Common myeloid progenitor, CD34-positive (primary cell): ENCODE results near the gene DGKB.

Source experiments
- CTCF ChIA-PET: fragments of 350-600 bp; sonication (Branson Sonifier 250); formaldehyde crosslinking; loops from one replicate; lab custom pipeline; 2021; ENCODE audit warnings: antibody characterized with exemption; lab: Charles Lee
- POLR2A ChIA-PET: fragments of 350-600 bp; sonication (Branson Sonifier 250); formaldehyde crosslinking; loops from one replicate; lab custom pipeline; 2021; ENCODE audit warnings: antibody characterized with exemption; lab: Charles Lee
- DNase-seq, 3 donors: peaks; one replicate each; pipeline versions ENCODE4 v3.0.0 to v3.0.0-alpha.2; 2013
- H3K27ac ChIP-seq, 2 experiments: 1 replicate in 1 of 2; 2 replicates in 1 of 2; pipeline ENCODE4 v1.7.0; 2013; ENCODE audit warnings: inconsistent platforms in 2 of 2, low read length in 2 of 2, mild to moderate bottlenecking in 2 of 2, low read depth in 1 of 2, moderate library complexity in 1 of 2; ENCODE audit not compliant: severe bottlenecking in 2 of 2, insufficient read depth in 1 of 2, poor library complexity in 1 of 2
- H3K27me3 ChIP-seq, 5 experiments: replicated peaks in 2 of 5; 1 replicate in 3 of 5; 2 replicates in 2 of 5; pipeline versions ENCODE4 v1.6.1 to v1.7.0; 2013; ENCODE audit warnings: low read length in 4 of 5, mild to moderate bottlenecking in 2 of 5, moderate library complexity in 2 of 5, inconsistent platforms in 1 of 5; ENCODE audit not compliant: insufficient read depth in 5 of 5, control insufficient read depth in 4 of 5
- H3K36me3 ChIP-seq, 4 experiments: 1 replicate in 2 of 4; 2 replicates in 2 of 4; pipeline versions ENCODE4 v1.6.1 to v1.7.0; 2013; ENCODE audit warnings: low read length in 3 of 4, control low read depth in 1 of 4, mild to moderate bottlenecking in 1 of 4; ENCODE audit not compliant: control insufficient read depth in 4 of 4, insufficient read depth in 4 of 4
- H3K4me1 ChIP-seq, 4 experiments: 1 replicate in 3 of 4; 2 replicates in 1 of 4; pipeline versions ENCODE4 v1.6.1 to v1.7.1; 2013; ENCODE audit warnings: low read length in 3 of 4, mild to moderate bottlenecking in 3 of 4, control low read depth in 1 of 4, inconsistent platforms in 1 of 4, moderate library complexity in 1 of 4; ENCODE audit not compliant: control insufficient read depth in 4 of 4, insufficient read depth in 4 of 4; ENCODE audit errors: control extremely low read depth in 1 of 4
- H3K4me3 ChIP-seq, 7 experiments: 1 replicate in 4 of 7; 2 replicates in 3 of 7; pipeline versions ENCODE4 v1.5.1 to v1.7.0; 2013; ENCODE audit warnings: mild to moderate bottlenecking in 7 of 7, low read length in 6 of 7, moderate library complexity in 6 of 7, inconsistent platforms in 2 of 7, low read depth in 2 of 7, control low read depth in 1 of 7; ENCODE audit not compliant: insufficient read depth in 4 of 7, control insufficient read depth in 1 of 7; ENCODE audit errors: extremely low read depth in 1 of 7
- H3K9me3 ChIP-seq, 5 experiments: 1 replicate in 4 of 5; 2 replicates in 1 of 5; pipeline versions ENCODE4 v1.6.1 to v1.7.1; 2013; ENCODE audit warnings: low read length in 4 of 5, mild to moderate bottlenecking in 2 of 5, inconsistent platforms in 1 of 5, low read depth in 1 of 5, moderate library complexity in 1 of 5; ENCODE audit not compliant: control insufficient read depth in 4 of 5, insufficient read depth in 2 of 5; ENCODE audit errors: control extremely low read depth in 1 of 5
- WGBS: methylation state at CpG from one replicate; pipeline ENCODE4 v1.1.5; 2013; ENCODE audit not compliant: insufficient coverage; 5-methylcytosine and 5-hydroxymethylcytosine counted together

Gene DGKB

GRCh38 chr7:14407246-14408015 lies 495.1 kb downstream of the DGKB start:
- ChIA-PET POLR2A (no interaction called here), CTCF (no interaction called here)
- no peaks in the 10 kb centered on the region for H3K4me1 ChIP-seq
- H3K9me3 ChIP-seq = no peaks in the 10 kb centered on the region
- H3K27ac ChIP-seq = no peak overlapping the region
- no peaks in the 10 kb centered on the region for H3K27me3 ChIP-seq
- WGBS = 61% methylated on average over 3 of the region's 6 CpGs
- no peak for DNase-seq
- no peak overlapping the region for H3K4me3 ChIP-seq
- H3K36me3 ChIP-seq = no peaks in the 10 kb centered on the region

DNA sequence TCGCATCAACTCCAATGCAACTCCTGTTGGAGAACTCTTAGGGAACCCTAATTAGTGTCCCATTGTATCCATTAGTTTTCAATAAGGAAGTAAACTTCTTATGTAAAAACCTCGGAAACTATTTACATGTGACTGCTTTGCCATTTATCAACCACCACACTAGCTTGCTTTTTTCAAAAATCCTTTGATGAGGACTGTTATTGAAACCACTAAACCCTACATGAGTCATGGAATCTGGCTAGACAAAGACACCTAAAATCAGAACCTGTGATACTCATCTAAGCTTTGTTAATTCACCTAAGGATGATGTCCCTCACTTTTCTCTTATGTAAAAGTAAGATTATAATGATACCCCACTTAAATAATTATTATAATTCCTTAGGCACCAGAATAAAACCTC lies 499.0 kb downstream of the DGKB start:
- H3K27ac ChIP-seq = no peak overlapping the region
- H3K27me3 ChIP-seq = no peaks in the 10 kb centered on the region
- H3K4me3 ChIP-seq = no peak overlapping the region
- H3K4me1 ChIP-seq = no peaks in the 10 kb centered on the region
- POLR2A ChIA-PET = interaction anchor here (0.6 kb wide), 1 partner anchor 13 kb away, joined by 6 read pairs; no protein-coding TSS in a partner anchor
- no peak for DNase-seq
- WGBS = 100% methylated on average over 1 of the region's 2 CpGs
- no peaks in the 10 kb centered on the region for H3K9me3 ChIP-seq
- CTCF ChIA-PET = interaction anchor here (0.6 to 0.9 kb wide), 2 partner anchors 10 to 239 kb away, joined by 3 read pairs; no protein-coding TSS in a partner anchor
- no peaks in the 10 kb centered on the region for H3K36me3 ChIP-seq

DNA sequence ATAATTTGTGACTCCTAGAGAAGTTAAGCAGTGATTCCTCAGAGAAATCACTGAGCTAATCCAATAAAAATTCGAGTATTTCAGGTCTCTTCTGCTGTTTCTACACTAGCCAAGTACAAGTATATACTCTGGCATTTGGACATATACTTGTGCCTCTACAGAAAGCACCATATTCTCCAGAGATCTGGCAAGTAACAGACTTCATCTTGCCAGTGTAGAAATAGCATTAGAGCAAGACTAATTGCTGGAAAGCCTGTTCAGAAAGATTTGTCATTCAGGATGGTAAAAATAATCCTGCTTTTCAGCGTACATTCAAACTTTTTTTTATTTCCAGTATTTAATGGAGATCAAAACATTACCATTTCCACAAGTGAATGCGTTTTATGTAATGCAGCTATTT lies 502.3 kb downstream of the DGKB start:
- CTCF ChIA-PET = no interaction called here
- H3K9me3 ChIP-seq = no peaks in the 10 kb centered on the region
- no peak overlapping the region for H3K27ac ChIP-seq
- H3K4me3 ChIP-seq = no peak overlapping the region
- no peaks in the 10 kb centered on the region for H3K4me1 ChIP-seq
- 83% methylated on average over 1 of the region's 3 CpGs for WGBS
- DNase-seq = no peak
- no peaks in the 10 kb centered on the region for H3K36me3 ChIP-seq
- H3K27me3 ChIP-seq = no peaks in the 10 kb centered on the region
- POLR2A ChIA-PET = no interaction called here

DNA sequence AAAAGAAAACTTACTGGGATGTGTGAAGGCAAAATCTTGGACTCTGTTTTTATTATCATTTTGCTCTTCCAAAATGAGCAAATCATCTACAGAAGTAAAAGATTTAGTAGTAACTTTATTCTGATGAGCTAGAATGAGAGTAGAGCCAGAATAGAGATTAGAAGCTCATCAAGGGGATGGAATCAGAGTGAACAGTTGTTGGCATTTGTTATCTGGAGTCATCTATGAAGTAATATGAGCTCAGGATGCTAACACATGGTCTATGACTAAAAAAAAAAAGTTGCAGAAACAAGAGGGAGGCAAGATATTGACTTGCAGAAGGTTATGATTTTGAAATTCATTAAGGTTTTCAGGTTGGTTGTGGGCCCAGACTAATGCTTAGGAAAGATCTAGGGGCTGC lies 504.0 kb downstream of the DGKB start:
- DNase-seq = no peak
- ChIA-PET POLR2A (interaction anchor here (0.6 kb wide), 1 partner anchor 86 kb away, joined by 4 read pairs; no protein-coding TSS in a partner anchor), CTCF (no interaction called here)
- Histone ChIP-seq H3K27me3 (no peaks in the 10 kb centered on the region), H3K4me1 (no peaks in the 10 kb centered on the region), H3K36me3 (no peaks in the 10 kb centered on the region), H3K4me3 (no peak overlapping the region), H3K9me3 (no peaks in the 10 kb centered on the region), H3K27ac (no peak overlapping the region)

DNA sequence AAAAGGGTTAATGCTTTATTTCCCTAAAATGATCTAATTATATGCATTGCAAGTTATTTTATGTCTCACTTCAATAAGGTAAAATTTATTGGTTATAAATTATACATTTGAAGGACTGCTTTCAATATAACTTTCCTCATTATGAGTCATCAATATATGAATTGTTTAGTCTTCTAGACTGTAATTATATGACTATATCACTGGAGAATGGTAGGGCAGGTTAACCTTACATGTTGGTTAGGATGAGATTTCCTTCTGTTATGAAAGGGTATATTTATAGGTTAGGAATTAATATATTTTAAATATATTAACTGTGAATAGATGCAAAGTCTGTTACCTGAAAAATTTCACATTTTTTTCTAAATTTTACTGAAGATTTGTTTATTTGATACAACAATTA lies 506.7 kb downstream of the DGKB start:
- DNase-seq = no peak
- H3K9me3 ChIP-seq = no peaks in the 10 kb centered on the region
- ChIA-PET CTCF (no interaction called here), POLR2A (no interaction called here)
- H3K27ac ChIP-seq = no peak overlapping the region
- H3K36me3 ChIP-seq = no peaks in the 10 kb centered on the region
- no peaks in the 10 kb centered on the region for H3K4me1 ChIP-seq
- no peaks in the 10 kb centered on the region for H3K27me3 ChIP-seq
- H3K4me3 ChIP-seq = no peak overlapping the region

DNA sequence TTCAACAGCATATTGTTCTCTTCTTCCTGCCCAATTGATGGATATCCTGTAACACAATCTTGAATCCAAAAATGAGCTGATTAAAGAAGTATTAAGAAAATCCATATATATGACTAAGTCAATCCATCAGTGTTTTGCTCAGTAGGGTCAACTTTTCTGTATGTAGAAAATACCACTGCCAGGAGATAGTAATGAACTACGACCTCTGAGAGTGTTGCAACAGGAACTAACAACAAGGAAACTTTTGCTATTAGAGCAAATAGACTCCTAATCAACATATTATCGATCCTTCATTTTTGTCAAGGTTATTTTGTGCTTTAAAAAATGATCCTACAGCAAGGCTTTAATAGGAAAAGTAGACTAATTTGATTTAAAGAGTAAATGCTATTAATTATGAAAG lies 507.8 kb downstream of the DGKB start:
- ChIA-PET CTCF (no interaction called here), POLR2A (no interaction called here)
- H3K27ac ChIP-seq = no peak overlapping the region
- no CpG with 5 or more reads among the region's 2 CpGs for WGBS
- H3K36me3 ChIP-seq = no peaks in the 10 kb centered on the region
- no peak for DNase-seq
- H3K27me3 ChIP-seq = no peaks in the 10 kb centered on the region
- no peaks in the 10 kb centered on the region for H3K9me3 ChIP-seq
- H3K4me1 ChIP-seq = no peaks in the 10 kb centered on the region
- H3K4me3 ChIP-seq = no peak overlapping the region

DNA sequence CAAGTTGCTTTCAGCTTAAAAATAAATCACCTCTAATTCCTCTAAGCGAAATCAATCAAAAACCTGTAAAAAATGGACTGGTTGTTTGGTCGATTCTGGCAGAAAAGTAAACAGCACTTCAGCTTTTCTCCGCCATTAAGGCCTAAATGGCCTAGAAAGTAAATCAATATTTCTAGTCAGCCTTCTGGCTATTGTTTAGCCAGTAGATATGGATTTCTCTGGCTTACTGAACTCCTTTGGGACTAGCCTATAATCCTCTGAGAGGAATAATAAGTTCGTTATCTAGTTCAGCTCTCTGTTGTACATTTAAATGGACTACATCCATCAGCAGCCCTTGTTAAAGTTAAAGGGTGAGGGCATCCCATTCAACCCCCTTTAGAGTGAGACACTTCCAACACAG lies 513.0 kb downstream of the DGKB start:
- Histone ChIP-seq H3K4me1 (no peaks in the 10 kb centered on the region), H3K27ac (no peak overlapping the region), H3K4me3 (no peak overlapping the region), H3K9me3 (no peaks in the 10 kb centered on the region), H3K27me3 (no peaks in the 10 kb centered on the region), H3K36me3 (no peaks in the 10 kb centered on the region)
- no peak for DNase-seq
- ChIA-PET POLR2A (no interaction called here), CTCF (no interaction called here)
- 100% methylated on average over 2 of the region's 4 CpGs for WGBS
